SK-N-SH (cell line): ENCODE data around the gene DCLK3. TPM values are rescaled to one million over a fixed set of nuclear protein-coding genes. Genes with fewer than 3 reads are reported as not detected.
A peak's percentile ranks its signal among the peaks of the same experiment; 100 is the strongest.

ENCODE experiments used
- CTCF ChIA-PET: fragments of 300-600, 350-600 bp; formaldehyde crosslinking; extraction: SDS; loops from one replicate; lab custom pipeline; 2021; lab: Yijun Ruan, JAX
- POLR2A ChIA-PET: fragments of 350-600 bp; sonication (Branson Sonifier 250); formaldehyde crosslinking; extraction: SDS; loops from one replicate; lab custom pipeline; 2020; ENCODE audit warnings: antibody characterized with exemption, inconsistent platforms; lab: Yijun Ruan, JAX
- DNase-seq: peaks from one replicate; pipeline ENCODE4 v3.0.0; 2012
- H2AFZ ChIP-seq: fragments of 200-600 bp; sonication (generic); 2 replicates; pipeline ENCODE4 v1.8.1; 2016; ENCODE audit warnings: antibody characterized with exemption, mild to moderate bottlenecking, low read depth
- H3F3A ChIP-seq: fragments of 200-600 bp; sonication (generic); replicated peaks from 2 replicates; pipeline ENCODE3; 2016; ENCODE audit warnings: antibody characterized with exemption, mild to moderate bottlenecking; ENCODE audit not compliant: insufficient read depth
- H3K27ac ChIP-seq, 2 experiments: fragments of 200-500 bp in 1 of 2; fragments of 200-600 bp in 1 of 2; sonication (Bioruptor generic) in 1 of 2; sonication (generic), shearing (Covaris generic) in 1 of 2; 2 replicates each; pipeline versions ENCODE4 v1.5.1 to v1.6.1; 2014 to 2016; ENCODE audit warnings: low read depth in 2 of 2, inconsistent platforms in 1 of 2, low read length in 1 of 2, mild to moderate bottlenecking in 1 of 2, mixed read lengths in 1 of 2
- H3K27me3 ChIP-seq: fragments of 200-600 bp; sonication (generic), shearing (Covaris generic); 2 replicates; pipeline ENCODE4 v1.6.1; 2016; ENCODE audit warnings: mixed run types; ENCODE audit not compliant: insufficient read depth
- H3K36me3 ChIP-seq, 2 experiments: fragments of 200-500 bp in 1 of 2; fragments of 200-600 bp in 1 of 2; sonication (Bioruptor generic) in 1 of 2; sonication (generic) in 1 of 2; replicated peaks in 1 of 2; 2 replicates each; pipeline versions ENCODE3 to v1.5.1; 2014 to 2016; ENCODE audit warnings: low read length in 1 of 2, mild to moderate bottlenecking in 1 of 2; ENCODE audit not compliant: insufficient read depth in 2 of 2, control insufficient read depth in 1 of 2
- H3K4me1 ChIP-seq, 2 experiments: fragments of 200-500 bp in 1 of 2; fragments of 200-600 bp in 1 of 2; sonication (Bioruptor generic) in 1 of 2; sonication (generic), shearing (Covaris generic) in 1 of 2; 2 replicates each; pipeline versions ENCODE4 v1.5.1 to v1.6.1; 2014 to 2016; ENCODE audit warnings: low read depth in 1 of 2, low read length in 1 of 2, mixed run types in 1 of 2; ENCODE audit not compliant: insufficient read depth in 2 of 2, control insufficient read depth in 1 of 2
- H3K4me2 ChIP-seq: fragments of 200-600 bp; sonication (generic), shearing (Covaris generic); 2 replicates; pipeline ENCODE4 v1.6.1; 2017; ENCODE audit warnings: mixed run types
- H3K4me3 ChIP-seq, 2 experiments: fragments of 200-500 bp in 1 of 2; fragments of 200-600 bp in 1 of 2; sonication (Bioruptor generic) in 1 of 2; sonication (generic), shearing (Covaris generic) in 1 of 2; 2 replicates each; pipeline versions ENCODE4 v1.5.1 to v1.8.1; 2014 to 2016; ENCODE audit warnings: low read depth in 2 of 2, inconsistent platforms in 1 of 2, low read length in 1 of 2, mild to moderate bottlenecking in 1 of 2, mixed read lengths in 1 of 2, moderate library complexity in 1 of 2
- H3K79me2 ChIP-seq: fragments of 200-600 bp; sonication (generic); 2 replicates; pipeline ENCODE4 v1.8.1; 2017; ENCODE audit warnings: mild to moderate bottlenecking; ENCODE audit not compliant: insufficient read depth
- H3K9ac ChIP-seq: fragments of 200-600 bp; sonication (generic); 2 replicates; pipeline ENCODE4 v1.6.1; 2017; ENCODE audit warnings: mixed run types
- H3K9me2 ChIP-seq: fragments of 200-600 bp; sonication (generic); 2 replicates; pipeline ENCODE4 v1.6.1; 2017; ENCODE audit warnings: mixed run types
- H3K9me3 ChIP-seq: fragments of 200-600 bp; sonication (generic); 2 replicates; pipeline ENCODE4 v1.6.1; 2017; ENCODE audit warnings: mixed run types, mild to moderate bottlenecking, moderate library complexity
- H4K20me1 ChIP-seq: fragments of 200-600 bp; sonication (generic); 2 replicates; pipeline ENCODE4 v1.6.1; 2017; ENCODE audit warnings: mild to moderate bottlenecking, mixed run types; ENCODE audit not compliant: insufficient read depth
- CHD2 ChIP-seq: fragments of 150-350 bp; IDR thresholded peaks from 2 replicates; pipeline ENCODE4 v1.6.1; 2018; ENCODE audit warnings: low read length; ENCODE audit not compliant: partially characterized antibody
- EP300 ChIP-seq, 2 experiments: IDR thresholded peaks; 2 replicates each; pipeline versions ENCODE4 v1.4.0 to v1.6.1; 2012; ENCODE audit warnings: borderline replicate concordance in 1 of 2, low read depth in 1 of 2, low read length in 1 of 2
- FOXJ3 ChIP-seq: sonication (generic); formaldehyde crosslinking; IDR thresholded peaks from 2 replicates; pipeline ENCODE4 v1.5.1; 2020; ENCODE audit warnings: mild to moderate bottlenecking, missing genetic modification reagents
- JUND ChIP-seq: IDR thresholded peaks from 2 replicates; pipeline ENCODE4 v1.4.0; 2012
- MEF2A ChIP-seq: IDR thresholded peaks from 2 replicates; pipeline ENCODE4 v1.4.0; 2012; ENCODE audit warnings: low read depth, borderline replicate concordance
- MXI1 ChIP-seq: IDR thresholded peaks from 2 replicates; pipeline ENCODE4 v1.6.1; 2012; ENCODE audit warnings: mild to moderate bottlenecking, low read depth, low read length, improper control_type of control experiment
- NFIC ChIP-seq: IDR thresholded peaks from 2 replicates; pipeline ENCODE4 v1.4.0; 2012; ENCODE audit warnings: borderline replicate concordance
- RAD21 ChIP-seq: IDR thresholded peaks from 2 replicates; pipeline ENCODE4 v1.6.1; 2012; ENCODE audit warnings: mild to moderate bottlenecking, low read length
- RCOR1 ChIP-seq: fragments of 150-350 bp; IDR thresholded peaks from 2 replicates; pipeline ENCODE4 v1.6.1; 2017; ENCODE audit warnings: antibody characterized with exemption, low read length
- RXRA ChIP-seq: IDR thresholded peaks from 2 replicates; pipeline ENCODE4 v1.4.0; 2012; ENCODE audit warnings: low read depth, mild to moderate bottlenecking, borderline replicate concordance
- SIN3A ChIP-seq: IDR thresholded peaks from 2 replicates; pipeline ENCODE4 v1.6.1; 2012; ENCODE audit warnings: low read depth, mild to moderate bottlenecking, low read length, moderate library complexity, borderline replicate concordance
- TEAD4 ChIP-seq: IDR thresholded peaks from 2 replicates; pipeline ENCODE4 v1.4.0; 2012; ENCODE audit warnings: mild to moderate bottlenecking, borderline replicate concordance; ENCODE audit not compliant: insufficient read depth
- USF2 ChIP-seq: fragments of 150-350 bp; IDR thresholded peaks from 2 replicates; pipeline ENCODE4 v1.6.1; 2017; ENCODE audit warnings: antibody characterized with exemption, low read length, low read depth, borderline replicate concordance
- YY1 ChIP-seq: IDR thresholded peaks from 2 replicates; pipeline ENCODE4 v1.4.0; 2012; ENCODE audit warnings: low read depth, mild to moderate bottlenecking
- ZBTB33 ChIP-seq: IDR thresholded peaks from 2 replicates; pipeline ENCODE4 v1.4.0; 2012; ENCODE audit warnings: low read depth, borderline replicate concordance
- WGBS: methylation state at CpG from one replicate; pipeline ENCODE4 v1.1.6; 2017; ENCODE audit warnings: low lambda C conversion rate; 5-methylcytosine and 5-hydroxymethylcytosine counted together
- polyA plus RNA-seq, 3 experiments: library from polyadenylated mRNA; depleted of rRNA; stranded (reverse); fragments of >200 nt; gene quantifications; 2 replicates each; pipeline ENCODE4 v1.2.3, GENCODE V29; 2012
- TF ChIP-seq, protein P1 (sequence below): IDR thresholded peaks from 2 replicates; pipeline ENCODE4; 2012
- TF ChIP-seq, protein P2 (sequence below): fragments of 200-600 bp; sonication (generic); IDR thresholded peaks from 2 replicates; pipeline ENCODE4 v1.6.1; 2017; ENCODE audit warnings: antibody characterized with exemption, mild to moderate bottlenecking, moderate library complexity

Gene DCLK3
- polyA plus RNA-seq, 1 of the 3 experiments (the other 2 are of a cell fraction) = not detected

DNA sequence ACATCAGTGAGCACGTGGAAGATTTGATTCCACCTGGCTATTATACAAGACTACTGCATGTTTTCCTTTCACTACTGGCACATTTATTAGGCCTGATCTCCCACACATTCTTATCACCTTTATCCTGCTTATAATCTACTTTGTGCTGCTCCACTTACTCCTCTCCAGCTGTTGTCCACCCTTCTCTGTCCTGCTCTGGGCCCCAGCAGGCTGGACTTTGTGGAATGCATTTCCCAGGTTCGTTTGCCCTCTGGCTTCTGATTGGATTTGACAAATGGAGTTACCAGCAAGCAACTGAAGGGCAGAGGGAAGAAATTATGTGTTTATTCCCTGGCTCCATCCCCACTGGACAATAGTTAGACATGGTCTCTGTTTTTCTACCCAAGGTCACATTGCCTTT is 75.5 kb downstream of the DCLK3 start:
- no peaks in the 10 kb centered on the region for H3K27me3 ChIP-seq
- H3K36me3 ChIP-seq = no peaks in the 10 kb centered on the region
- CTCF ChIA-PET = interaction anchor here (1.1 to 1.2 kb wide), 2 partner anchors 12 to 723 kb away, joined by 4 to 7 read pairs; no protein-coding TSS in a partner anchor
- H3K4me1 ChIP-seq = peaks cover 0 to 11% of the 10 kb centered on the region in 2 experiments; a peak in 2 of 4 replicates
- H3K9me3 ChIP-seq = no peaks in the 10 kb centered on the region
- H3K4me2 ChIP-seq = no peak overlapping the region
- H3K79me2 ChIP-seq = no peaks in the 10 kb centered on the region
- no peaks in the 10 kb centered on the region for H4K20me1 ChIP-seq
- no peak for DNase-seq
- no peaks in the 10 kb centered on the region; the same call in 1 of the 2 replicates for H3K9me2 ChIP-seq
- no peaks in the 10 kb centered on the region for H3F3A ChIP-seq
- WGBS = 22% methylated on average over 2 of the region's 2 CpGs
- no peak overlapping the region for H3K9ac ChIP-seq
- H2AFZ ChIP-seq = no peak overlapping the region
- TF ChIP-seq RCOR1 = peak; percentile 68; the same call in 1 of the 2 replicates
- no peak for TF ChIP-seq RXRA
- no peak for TF ChIP-seq USF2
- no peak for TF ChIP-seq ZBTB33
- TF ChIP-seq, protein P1, sequence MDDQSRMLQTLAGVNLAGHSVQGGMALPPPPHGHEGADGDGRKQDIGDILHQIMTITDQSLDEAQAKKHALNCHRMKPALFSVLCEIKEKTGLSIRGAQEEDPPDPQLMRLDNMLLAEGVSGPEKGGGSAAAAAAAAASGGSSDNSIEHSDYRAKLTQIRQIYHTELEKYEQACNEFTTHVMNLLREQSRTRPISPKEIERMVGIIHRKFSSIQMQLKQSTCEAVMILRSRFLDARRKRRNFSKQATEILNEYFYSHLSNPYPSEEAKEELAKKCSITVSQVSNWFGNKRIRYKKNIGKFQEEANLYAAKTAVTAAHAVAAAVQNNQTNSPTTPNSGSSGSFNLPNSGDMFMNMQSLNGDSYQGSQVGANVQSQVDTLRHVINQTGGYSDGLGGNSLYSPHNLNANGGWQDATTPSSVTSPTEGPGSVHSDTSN = no peak
- TF ChIP-seq EP300 (IDR thresholded peaks at IDR 0.05; ENCODE audit: borderline replicate concordance in 1 of 2, low read depth in 1 of 2, low read length in 1 of 2) = peak in 1 of 2 experiments; percentile 89; a peak in 2 of 4 replicates
- TF ChIP-seq, all 33 proteins: peak for 2
- Histone ChIP-seq H3K4me3 (no peak overlapping the region), H3K27ac (peak overlapping the region in 1 of 2 experiments; percentile 81; a peak in 2 of 4 replicates)
- POLR2A ChIA-PET = no interaction called here

DNA sequence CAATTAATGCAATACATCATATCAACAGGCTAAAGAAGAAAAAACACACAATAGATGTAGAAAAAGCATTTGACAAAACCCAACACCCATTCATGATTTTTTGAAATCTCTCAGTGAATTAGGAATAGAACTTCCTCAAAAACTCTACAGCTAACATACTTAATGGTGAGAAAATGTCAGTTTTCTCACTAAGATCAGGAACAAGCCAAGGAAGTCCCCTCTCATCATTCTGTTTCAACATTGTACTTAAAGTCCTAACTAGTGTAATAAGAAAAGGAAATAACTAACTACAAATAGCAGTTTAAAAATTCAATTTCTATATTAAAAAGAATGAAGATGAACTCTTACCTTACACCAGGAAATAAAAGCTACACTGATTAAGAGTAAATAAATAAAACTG is 77.8 kb downstream of the DCLK3 start:
- Histone ChIP-seq H3K9me3 (no peaks in the 10 kb centered on the region), H3K79me2 (no peaks in the 10 kb centered on the region), H3K9ac (no peak overlapping the region), H4K20me1 (no peaks in the 10 kb centered on the region)
- TF ChIP-seq RAD21 (no peak), MEF2A (no peak), CHD2 (no peak), FOXJ3 (CRISPR knock-in tag) (no peak), YY1 (no peak), RCOR1 (no peak), TEAD4 (no peak), USF2 (no peak), EP300 (IDR thresholded peaks at IDR 0.05; ENCODE audit: borderline replicate concordance in 1 of 2, low read depth in 1 of 2, low read length in 1 of 2) (no peak), MXI1 (no peak), JUND (no peak), SIN3A (no peak), NFIC (no peak)
- TF ChIP-seq, protein P2, sequence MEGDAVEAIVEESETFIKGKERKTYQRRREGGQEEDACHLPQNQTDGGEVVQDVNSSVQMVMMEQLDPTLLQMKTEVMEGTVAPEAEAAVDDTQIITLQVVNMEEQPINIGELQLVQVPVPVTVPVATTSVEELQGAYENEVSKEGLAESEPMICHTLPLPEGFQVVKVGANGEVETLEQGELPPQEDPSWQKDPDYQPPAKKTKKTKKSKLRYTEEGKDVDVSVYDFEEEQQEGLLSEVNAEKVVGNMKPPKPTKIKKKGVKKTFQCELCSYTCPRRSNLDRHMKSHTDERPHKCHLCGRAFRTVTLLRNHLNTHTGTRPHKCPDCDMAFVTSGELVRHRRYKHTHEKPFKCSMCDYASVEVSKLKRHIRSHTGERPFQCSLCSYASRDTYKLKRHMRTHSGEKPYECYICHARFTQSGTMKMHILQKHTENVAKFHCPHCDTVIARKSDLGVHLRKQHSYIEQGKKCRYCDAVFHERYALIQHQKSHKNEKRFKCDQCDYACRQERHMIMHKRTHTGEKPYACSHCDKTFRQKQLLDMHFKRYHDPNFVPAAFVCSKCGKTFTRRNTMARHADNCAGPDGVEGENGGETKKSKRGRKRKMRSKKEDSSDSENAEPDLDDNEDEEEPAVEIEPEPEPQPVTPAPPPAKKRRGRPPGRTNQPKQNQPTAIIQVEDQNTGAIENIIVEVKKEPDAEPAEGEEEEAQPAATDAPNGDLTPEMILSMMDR = no peak
- TF ChIP-seq, all 33 proteins: peak for 0
- POLR2A ChIA-PET = no interaction called here
- H3K9me2 ChIP-seq = peaks cover 4% of the 10 kb centered on the region; the same call in 1 of the 2 replicates
- DNase-seq = no peak
- H3K4me2 ChIP-seq = no peak overlapping the region
- no peak overlapping the region for H2AFZ ChIP-seq
- CTCF ChIA-PET = no interaction called here
- no peaks in the 10 kb centered on the region for H3K27me3 ChIP-seq
- no peak overlapping the region for H3K27ac ChIP-seq
- no peak overlapping the region for H3K4me3 ChIP-seq
- peaks cover 0 to 11% of the 10 kb centered on the region in 2 experiments; a peak in 2 of 4 replicates for H3K4me1 ChIP-seq
- H3F3A ChIP-seq = no peaks in the 10 kb centered on the region
- no peaks in the 10 kb centered on the region for H3K36me3 ChIP-seq
